ENCODE data around the gene MLLT6. TPM values are rescaled to one million over a fixed set of nuclear protein-coding genes. Genes with fewer than 3 reads are reported as not detected.

The MLLT6 gene
- total and polyA plus RNA-seq, 8 donors = 51.3 to 181 (median 68.7) TPM

- Histone ChIP-seq H3K4me1 (peaks cover 0 to 5% (median 0%) of the 10 kb centered on the region in 3 donors), H3K4me3 (no peak overlapping the region), H3K9me3 (no peaks in the 10 kb centered on the region), H3K27me3 (no peaks in the 10 kb centered on the region), H3K36me3 (no peaks in the 10 kb centered on the region), H3K27ac (no peak overlapping the region)
- FAIRE-seq = no peak
- intact Hi-C loops (cut with DNase I) = no loop called here
- TF ChIP-seq CTCF (IDR thresholded peaks at IDR 0.05) = no peak
- ATAC-seq = no peak
- WGBS, 2 donors = 84 to 92% methylated on average over 4 of the region's 4 CpGs
- no peak for DNase-seq
Measured at GRCh38 chr17:38690386-38690785, 14.7 kb upstream of the MLLT6 start.

- ATAC-seq (no peak), FAIRE-seq (no peak), DNase-seq (no peak)
- TF ChIP-seq CTCF (IDR thresholded peaks at IDR 0.05) = no peak
- intact Hi-C loops (cut with DNase I) = no loop called here
- Histone ChIP-seq H3K4me1 (peaks cover 0 to 5% (median 0%) of the 10 kb centered on the region in 3 donors), H3K27ac (no peak overlapping the region), H3K36me3 (no peaks in the 10 kb centered on the region), H3K9me3 (no peaks in the 10 kb centered on the region), H3K27me3 (no peaks in the 10 kb centered on the region), H3K4me3 (no peak overlapping the region)
- 82 to 94% methylated on average over 3 to 4 of the region's 4 CpGs for WGBS, 2 donors
Measured at GRCh38 chr17:38691154-38691553, 13.9 kb upstream of the MLLT6 start.

GRCh38 chr17:38693700-38694329 is 11.3 kb upstream of the MLLT6 start:
- Histone ChIP-seq H3K36me3 (no peaks in the 10 kb centered on the region), H3K27me3 (no peaks in the 10 kb centered on the region), H3K9me3 (no peaks in the 10 kb centered on the region), H3K27ac (no peak overlapping the region), H3K4me3 (no peak overlapping the region), H3K4me1 (peaks cover 0 to 5% (median 0%) of the 10 kb centered on the region in 3 donors)
- no peak for TF ChIP-seq CTCF (IDR thresholded peaks at IDR 0.05)
- FAIRE-seq (no peak), ATAC-seq (peak; percentile 50 to 86 (median 80)), DNase-seq (peak in 4 of 6 donors; percentile 52 to 64 (median 56))
- intact Hi-C loops (cut with DNase I) = no loop called here
- WGBS, 2 donors = 55 to 58% methylated on average over 12 of the region's 12 CpGs

GRCh38 chr17:38697061-38697820 is 7.8 kb upstream of the MLLT6 start:
- H3K27me3 ChIP-seq = no peaks in the 10 kb centered on the region
- peaks cover 5 to 22% (median 9%) of the 10 kb centered on the region in 3 donors for H3K4me1 ChIP-seq
- TF ChIP-seq CTCF (IDR thresholded peaks at IDR 0.05) = no peak
- no peak overlapping the region for H3K27ac ChIP-seq
- WGBS, 2 donors = 67 to 74% methylated on average over 4 of the region's 4 CpGs
- no peak for FAIRE-seq
- H3K36me3 ChIP-seq = no peaks in the 10 kb centered on the region
- H3K4me3 ChIP-seq = no peak overlapping the region
- DNase-seq = no peak
- intact Hi-C loops (cut with DNase I) = no loop called here
- no peaks in the 10 kb centered on the region for H3K9me3 ChIP-seq
- no peak for ATAC-seq

GRCh38 chr17:38698760-38699159 is 6.3 kb upstream of the MLLT6 start:
- H3K27me3 ChIP-seq = no peaks in the 10 kb centered on the region
- 57 to 69% methylated on average over 5 of the region's 5 CpGs for WGBS, 2 donors
- no peak for ATAC-seq

More at GRCh38 chr17:38698760-38699159, 6.3 kb upstream of the MLLT6 start:
- Histone ChIP-seq H3K9me3 (no peaks in the 10 kb centered on the region), H3K36me3 (no peaks in the 10 kb centered on the region), H3K4me1 (peaks cover 5 to 20% (median 9%) of the 10 kb centered on the region in 3 donors), H3K4me3 (no peak overlapping the region), H3K27ac (no peak overlapping the region)
- no peak for DNase-seq
- no peak for FAIRE-seq
- intact Hi-C loops (cut with DNase I) = no loop called here
- TF ChIP-seq CTCF (IDR thresholded peaks at IDR 0.05) = no peak

All from pancreas (tissue), 10 donors.